Activated naive CD4-positive, alpha-beta T cell treated with anti-CD3 and anti-CD28 coated beads for 36 hours (primary cell): Measurements from ENCODE around the gene TEX26. TPM values are rescaled to one million over a fixed set of nuclear protein-coding genes. Genes with fewer than 3 reads are reported as not detected.

Experiments
- CTCF ChIA-PET: fragments of 350-600 bp; sonication (Branson Sonifier 250); formaldehyde crosslinking; loops from one replicate; lab custom pipeline; 2021; ENCODE audit warnings: antibody characterized with exemption; lab: Charles Lee
- DNase-seq: peaks from one replicate; pipeline ENCODE4 v3.0.0-alpha.2; 2020
- H3K27ac Mint-ChIP-seq: one replicate; pipeline ENCODE4 v1.8.0; 2021; ENCODE audit warnings: mild to moderate bottlenecking, mixed read lengths
- H3K27me3 Mint-ChIP-seq: one replicate; pipeline ENCODE4 v1.8.0; 2021; ENCODE audit warnings: low read depth, mixed read lengths
- H3K36me3 Mint-ChIP-seq: one replicate; pipeline ENCODE4 v1.8.0; 2021; ENCODE audit warnings: low read depth, mixed read lengths
- H3K4me1 Mint-ChIP-seq: one replicate; pipeline ENCODE4 v1.8.0; 2021; ENCODE audit warnings: low read depth, mixed read lengths
- H3K4me3 Mint-ChIP-seq: one replicate; pipeline ENCODE4 v1.8.0; 2021; ENCODE audit warnings: mild to moderate bottlenecking, moderate library complexity, mixed read lengths
- H3K9me3 Mint-ChIP-seq: one replicate; pipeline ENCODE4 v1.8.0; 2021; ENCODE audit warnings: mixed read lengths
- intact Hi-C: fragments of 100-400 bp; cut with micrococcal nuclease; formaldehyde crosslinking; loops from one replicate; pipeline ENCODE4 v1.15.1; 2023
- total RNA-seq, 2 experiments: library from RNA; stranded (reverse); gene quantifications; one replicate each; pipeline ENCODE4 v1.2.3, GENCODE V29; 2021

Gene TEX26
- total RNA-seq, 2 experiments from 2014 or later: not detected

- Mint-ChIP-seq H3K4me1 (peaks cover 6% of the 10 kb centered on the region), H3K9me3 (no peaks in the 10 kb centered on the region), H3K36me3 (no peaks in the 10 kb centered on the region), H3K27me3 (peaks cover 52% of the 10 kb centered on the region), H3K4me3 (no peak within 1 kb of the TSS), H3K27ac (no peak within 1 kb of the TSS)
- DNase-seq: no peak
- intact Hi-C loops: no loop called here
- CTCF ChIA-PET: no interaction called here
Observed at GRCh38 chr13:30905932-30906383, 26.5 kb upstream of the TEX26 start, which contains the start of gene MEDAG. Gene MEDAG (plus strand): TSS chr13:30906271. CDS start chr13:30906516, 245 bp downstream.

DNA sequence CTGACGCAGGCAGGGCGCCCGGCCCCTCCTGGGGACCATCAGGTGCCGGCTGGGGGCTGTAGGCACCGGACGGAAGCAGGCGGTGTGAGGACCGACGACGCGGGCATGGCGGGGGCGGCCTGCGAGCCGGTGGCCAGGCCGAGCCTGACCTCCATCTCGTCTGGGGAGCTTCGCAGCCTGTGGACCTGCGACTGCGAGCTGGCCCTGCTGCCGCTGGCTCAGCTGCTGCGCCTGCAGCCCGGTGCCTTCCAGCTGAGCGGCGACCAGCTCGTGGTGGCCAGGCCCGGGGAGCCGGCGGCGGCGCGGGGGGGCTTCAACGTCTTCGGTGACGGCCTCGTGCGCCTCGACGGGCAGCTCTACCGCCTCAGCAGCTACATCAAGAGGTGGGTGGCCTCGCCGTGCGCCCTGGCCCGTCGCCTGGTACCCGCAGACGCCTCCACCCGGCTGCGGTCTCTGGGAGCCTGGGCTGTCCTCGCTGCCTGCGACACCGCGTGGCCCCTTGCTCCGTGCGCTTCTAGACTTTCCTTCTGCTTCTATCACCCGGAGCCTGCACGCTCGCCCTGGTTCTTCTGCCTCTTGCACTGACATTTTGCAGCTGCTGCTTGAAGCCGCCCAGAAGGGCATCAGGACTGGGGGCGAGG, 25.9 kb upstream of the TEX26 start:
- H3K4me1 Mint-ChIP-seq: peaks cover 6% of the 10 kb centered on the region
- peaks cover 55% of the 10 kb centered on the region for H3K27me3 Mint-ChIP-seq
- no peaks in the 10 kb centered on the region for H3K9me3 Mint-ChIP-seq
- no peaks in the 10 kb centered on the region for H3K36me3 Mint-ChIP-seq
- H3K4me3 Mint-ChIP-seq: no peak overlapping the region
- no peak for DNase-seq
- intact Hi-C loops: no loop called here
- no peak overlapping the region for H3K27ac Mint-ChIP-seq
- CTCF ChIA-PET: no interaction called here

- intact Hi-C loops: no loop called here
- Mint-ChIP-seq H3K27me3 (peaks cover 55% of the 10 kb centered on the region), H3K36me3 (no peaks in the 10 kb centered on the region), H3K27ac (no peak overlapping the region), H3K4me3 (no peak overlapping the region), H3K4me1 (peaks cover 6% of the 10 kb centered on the region), H3K9me3 (no peaks in the 10 kb centered on the region)
- CTCF ChIA-PET: no interaction called here
- DNase-seq: no peak
Observed at GRCh38 chr13:30907121-30907861, 25.2 kb upstream of the TEX26 start.

DNA sequence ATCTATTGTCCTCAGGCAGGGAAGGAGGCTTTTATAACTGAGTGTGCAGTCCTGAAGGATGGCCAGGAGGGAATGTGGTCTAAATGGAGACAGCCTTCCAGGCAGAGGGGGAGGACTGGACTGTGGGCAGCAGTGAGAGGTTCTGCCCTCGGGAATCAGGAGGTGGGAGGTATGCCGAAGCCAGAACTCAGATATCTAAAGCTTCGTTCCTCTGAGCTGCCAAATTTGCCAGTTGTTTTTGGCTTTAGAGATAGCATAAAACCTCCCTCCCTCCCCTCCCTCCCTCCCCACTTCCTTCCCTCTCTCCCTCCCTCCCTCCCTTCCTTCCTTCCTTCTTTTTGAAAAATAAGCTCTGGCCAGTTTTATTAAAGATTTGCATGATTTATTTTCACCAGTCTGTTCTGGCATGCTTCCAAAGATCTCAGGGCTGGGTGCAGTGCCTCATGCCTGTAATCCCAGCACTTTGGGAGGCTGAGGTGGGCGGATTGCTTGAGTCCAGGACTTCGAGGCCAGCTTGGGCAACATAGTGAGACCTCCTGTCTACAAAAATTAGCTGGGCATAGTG, 24.0 kb upstream of the TEX26 start:
- peaks cover 6% of the 10 kb centered on the region for H3K4me1 Mint-ChIP-seq
- intact Hi-C loops: no loop called here

GRCh38 chr13:30910676-30911075, 21.8 kb upstream of the TEX26 start:
- CTCF ChIA-PET: no interaction called here
- H3K4me3 Mint-ChIP-seq: no peak overlapping the region
- intact Hi-C loops: no loop called here
- no peaks in the 10 kb centered on the region for H3K9me3 Mint-ChIP-seq
- no peak overlapping the region for H3K27ac Mint-ChIP-seq
- DNase-seq: no peak
- H3K36me3 Mint-ChIP-seq: no peaks in the 10 kb centered on the region
- peaks cover 41% of the 10 kb centered on the region for H3K27me3 Mint-ChIP-seq
- peaks cover 3% of the 10 kb centered on the region for H3K4me1 Mint-ChIP-seq

More for the DNA sequence above, 24.0 kb upstream of the TEX26 start:
- Mint-ChIP-seq H3K27me3 (peaks cover 49% of the 10 kb centered on the region), H3K4me3 (no peak overlapping the region), H3K36me3 (no peaks in the 10 kb centered on the region), H3K9me3 (no peaks in the 10 kb centered on the region), H3K27ac (no peak overlapping the region)
- DNase-seq: no peak
- CTCF ChIA-PET: interaction anchor here (0.6 kb wide), 1 partner anchor 136 kb away, joined by 4 read pairs; no protein-coding TSS in a partner anchor

DNA sequence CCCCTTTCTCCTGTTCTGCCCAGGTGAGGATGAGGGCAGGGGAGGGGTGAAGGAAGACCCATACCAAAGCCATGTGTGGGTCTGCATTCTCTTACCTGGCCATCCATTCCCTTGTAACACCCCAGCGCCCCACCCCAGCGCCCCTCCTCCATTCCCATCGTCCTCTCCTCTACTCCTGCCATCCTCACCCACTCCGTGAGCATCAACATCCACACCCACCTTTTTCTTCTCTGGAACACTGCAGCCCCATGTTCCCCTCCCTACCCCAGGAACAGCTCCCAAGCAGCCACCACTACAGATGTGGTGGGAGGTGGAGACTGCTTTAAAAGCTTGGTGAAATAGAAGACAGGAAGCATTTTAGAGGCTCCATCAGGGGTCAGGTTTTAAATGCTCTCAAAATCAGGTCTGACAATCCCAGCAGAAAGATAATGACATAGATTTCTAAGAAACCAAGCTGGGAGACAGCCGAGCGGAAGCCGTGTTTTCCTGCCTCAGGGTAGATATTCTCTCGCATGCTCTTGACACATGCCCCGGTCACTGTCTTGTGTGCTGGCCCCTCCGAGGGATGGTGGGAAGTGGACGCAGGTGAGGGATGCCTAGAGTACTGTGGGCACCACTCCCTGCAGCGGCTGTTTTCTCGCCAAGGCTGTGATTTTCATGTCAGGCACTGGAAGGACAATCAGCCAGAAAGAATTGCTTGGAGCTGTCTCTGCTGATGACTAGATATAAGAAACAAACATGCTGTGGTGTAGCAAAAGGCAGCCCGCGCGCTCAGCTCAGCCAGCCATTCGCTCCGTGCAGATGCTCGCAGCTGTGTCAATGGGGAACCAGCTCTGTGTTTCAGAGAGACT, 16.5 kb upstream of the TEX26 start:
- peaks cover 32% of the 10 kb centered on the region for H3K27me3 Mint-ChIP-seq
- no peak overlapping the region for H3K4me3 Mint-ChIP-seq
- no peaks in the 10 kb centered on the region for H3K4me1 Mint-ChIP-seq
- no peak overlapping the region for H3K27ac Mint-ChIP-seq
- intact Hi-C loops: no loop called here
- H3K9me3 Mint-ChIP-seq: no peaks in the 10 kb centered on the region
- CTCF ChIA-PET: interaction anchor here (0.7 kb wide), 1 partner anchor 15 kb away, joined by 3 read pairs; no protein-coding TSS in a partner anchor
- H3K36me3 Mint-ChIP-seq: no peaks in the 10 kb centered on the region
- DNase-seq: no peak

DNA sequence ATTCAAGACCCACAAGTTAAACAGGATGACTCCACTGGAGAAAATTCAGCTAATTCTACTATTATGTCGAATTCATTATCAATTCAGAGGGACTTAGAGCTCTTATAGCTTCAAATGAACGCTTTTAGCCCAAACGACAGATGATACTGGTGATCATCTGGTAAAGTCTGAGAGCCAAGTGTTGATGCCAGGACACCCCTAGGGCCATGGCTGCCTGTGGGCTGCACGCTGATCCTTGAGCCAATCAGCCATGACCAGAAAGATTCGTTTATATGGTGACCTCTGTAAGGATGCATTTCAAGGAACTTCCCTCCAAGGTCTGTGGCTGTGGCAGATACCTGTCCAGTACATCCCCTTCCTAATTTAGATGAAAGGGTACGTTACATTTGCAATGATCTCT, 15.5 kb upstream of the TEX26 start:
- intact Hi-C loops: no loop called here
- no peak for DNase-seq
- Mint-ChIP-seq H3K36me3 (no peaks in the 10 kb centered on the region), H3K9me3 (no peaks in the 10 kb centered on the region), H3K4me1 (no peaks in the 10 kb centered on the region), H3K4me3 (no peak overlapping the region), H3K27ac (no peak overlapping the region), H3K27me3 (peaks cover 27% of the 10 kb centered on the region)
- CTCF ChIA-PET: no interaction called here

GRCh38 chr13:30918662-30919405, 13.6 kb upstream of the TEX26 start:
- CTCF ChIA-PET: no interaction called here
- H3K27me3 Mint-ChIP-seq: peaks cover 29% of the 10 kb centered on the region
- DNase-seq: no peak
- no peaks in the 10 kb centered on the region for H3K9me3 Mint-ChIP-seq
- intact Hi-C loops: no loop called here
- H3K36me3 Mint-ChIP-seq: no peaks in the 10 kb centered on the region
- no peak overlapping the region for H3K4me3 Mint-ChIP-seq
- H3K4me1 Mint-ChIP-seq: no peaks in the 10 kb centered on the region
- H3K27ac Mint-ChIP-seq: no peak overlapping the region

DNA sequence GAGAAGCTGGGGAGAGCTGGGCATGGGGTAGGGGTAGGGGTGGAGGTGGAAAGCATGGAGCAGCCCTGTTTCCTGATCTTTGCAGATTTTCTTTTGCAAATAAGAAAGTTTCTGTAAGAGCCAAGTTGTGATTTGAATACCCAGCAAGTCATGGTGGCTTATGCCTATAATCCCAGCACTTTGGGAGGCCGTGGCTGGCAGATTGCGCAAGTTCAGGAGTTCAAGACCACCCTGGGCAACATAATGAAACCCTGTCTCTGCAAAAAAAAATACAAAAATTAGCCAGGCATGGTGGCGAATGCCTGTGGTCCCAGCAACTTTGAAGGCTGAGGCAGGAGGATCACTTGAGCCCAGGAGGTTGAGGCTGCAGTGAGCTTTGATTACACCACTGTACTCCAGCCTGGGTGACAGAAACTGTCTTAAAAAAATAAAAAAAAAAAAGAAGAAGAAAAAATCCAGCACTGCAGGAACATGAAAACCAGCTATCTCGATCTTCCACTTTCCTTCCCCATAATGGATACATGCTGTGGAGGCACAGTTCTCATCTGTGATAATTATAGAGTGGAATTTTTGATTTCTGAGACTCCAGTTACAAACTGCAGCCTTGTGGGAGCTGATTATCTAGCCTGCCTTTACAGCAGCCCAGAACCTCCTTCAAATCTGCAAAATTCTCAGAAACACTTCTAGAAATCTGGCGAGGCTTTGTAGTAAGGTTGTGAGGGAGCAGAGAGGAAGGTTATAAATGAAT, 12.1 kb upstream of the TEX26 start:
- Mint-ChIP-seq H3K4me1 (peaks cover under 1% of the 10 kb centered on the region), H3K9me3 (no peaks in the 10 kb centered on the region), H3K27me3 (peaks cover 19% of the 10 kb centered on the region), H3K4me3 (no peak overlapping the region), H3K36me3 (no peaks in the 10 kb centered on the region), H3K27ac (no peak overlapping the region)
- CTCF ChIA-PET: interaction anchor here (0.6 to 0.7 kb wide), 2 partner anchors 126 to 209 kb away, joined by 3 to 5 read pairs; no protein-coding TSS in a partner anchor
- intact Hi-C loops: no loop called here
- no peak for DNase-seq

DNA sequence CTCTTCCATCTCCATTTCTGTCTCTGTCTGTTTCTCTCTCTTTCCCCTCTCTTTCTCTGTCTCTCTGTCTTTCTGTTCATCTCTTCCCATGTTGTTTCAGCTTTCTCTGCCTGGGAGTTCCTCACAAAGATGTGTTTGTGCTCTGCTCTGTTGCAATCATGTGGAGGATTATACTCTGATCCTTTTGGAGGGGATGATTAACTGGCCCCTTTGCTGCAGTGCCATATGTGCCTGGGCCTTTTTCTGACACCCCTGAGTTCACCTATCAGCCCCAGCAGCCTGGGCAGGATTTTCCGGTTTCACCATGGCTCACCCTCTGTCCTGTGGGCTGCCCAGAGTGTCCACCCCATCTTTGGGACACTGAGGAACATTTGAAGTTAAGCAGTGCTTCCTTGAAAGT, 9.0 kb upstream of the TEX26 start:
- CTCF ChIA-PET: no interaction called here
- Mint-ChIP-seq H3K9me3 (no peaks in the 10 kb centered on the region), H3K27me3 (peaks cover 7% of the 10 kb centered on the region), H3K4me3 (no peak overlapping the region), H3K27ac (no peak overlapping the region), H3K4me1 (peaks cover 9% of the 10 kb centered on the region), H3K36me3 (no peaks in the 10 kb centered on the region)
- intact Hi-C loops: no loop called here
- no peak for DNase-seq

DNA sequence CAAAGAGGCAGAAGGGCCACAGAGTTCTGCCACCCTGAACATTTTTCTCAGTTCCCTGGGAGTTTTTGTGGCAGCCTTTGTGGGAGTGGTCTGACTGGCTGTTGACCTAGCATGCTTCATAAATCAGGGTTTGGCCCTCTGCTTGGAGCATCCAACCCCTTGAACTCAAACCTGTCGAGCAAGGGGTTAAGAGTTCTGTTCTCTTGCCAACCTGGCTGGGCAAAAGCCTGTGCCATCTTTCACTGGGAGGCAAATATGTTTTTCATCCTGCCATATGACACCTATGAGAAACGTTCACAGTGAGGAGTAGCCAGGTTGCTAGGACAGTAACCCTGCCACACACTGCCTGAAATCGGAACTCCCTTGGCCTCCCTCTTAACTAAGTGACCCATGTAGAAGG, 7.7 kb upstream of the TEX26 start:
- Mint-ChIP-seq H3K27ac (no peak overlapping the region), H3K4me3 (no peak overlapping the region), H3K27me3 (peaks cover 7% of the 10 kb centered on the region), H3K9me3 (no peaks in the 10 kb centered on the region), H3K4me1 (peaks cover 9% of the 10 kb centered on the region), H3K36me3 (no peaks in the 10 kb centered on the region)
- CTCF ChIA-PET: no interaction called here
- intact Hi-C loops: no loop called here
- no peak for DNase-seq
